ENCODE measurements around the gene CEP97.

DNA sequence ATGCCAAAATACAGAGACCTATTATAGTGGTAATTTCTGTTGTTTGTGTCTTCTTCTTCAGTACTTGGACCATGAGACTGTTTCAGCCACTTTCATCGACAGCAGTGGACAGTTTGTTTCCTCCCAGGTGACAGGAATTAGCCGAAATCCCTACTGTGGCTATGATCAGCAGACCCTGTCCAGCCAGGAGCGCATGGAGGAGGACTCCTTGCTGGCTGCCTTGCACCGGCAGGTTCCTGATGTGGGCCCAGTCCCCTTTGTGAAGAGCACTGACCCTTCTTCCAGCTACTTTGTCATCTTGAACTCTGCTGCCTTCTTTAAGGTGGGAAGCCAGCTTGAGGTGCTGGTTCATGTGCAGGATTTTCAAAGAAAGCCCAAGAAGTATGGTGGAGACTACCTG is 76.8 kb downstream of the CEP97 start:
- TF ChIP-seq, protein P1, sequence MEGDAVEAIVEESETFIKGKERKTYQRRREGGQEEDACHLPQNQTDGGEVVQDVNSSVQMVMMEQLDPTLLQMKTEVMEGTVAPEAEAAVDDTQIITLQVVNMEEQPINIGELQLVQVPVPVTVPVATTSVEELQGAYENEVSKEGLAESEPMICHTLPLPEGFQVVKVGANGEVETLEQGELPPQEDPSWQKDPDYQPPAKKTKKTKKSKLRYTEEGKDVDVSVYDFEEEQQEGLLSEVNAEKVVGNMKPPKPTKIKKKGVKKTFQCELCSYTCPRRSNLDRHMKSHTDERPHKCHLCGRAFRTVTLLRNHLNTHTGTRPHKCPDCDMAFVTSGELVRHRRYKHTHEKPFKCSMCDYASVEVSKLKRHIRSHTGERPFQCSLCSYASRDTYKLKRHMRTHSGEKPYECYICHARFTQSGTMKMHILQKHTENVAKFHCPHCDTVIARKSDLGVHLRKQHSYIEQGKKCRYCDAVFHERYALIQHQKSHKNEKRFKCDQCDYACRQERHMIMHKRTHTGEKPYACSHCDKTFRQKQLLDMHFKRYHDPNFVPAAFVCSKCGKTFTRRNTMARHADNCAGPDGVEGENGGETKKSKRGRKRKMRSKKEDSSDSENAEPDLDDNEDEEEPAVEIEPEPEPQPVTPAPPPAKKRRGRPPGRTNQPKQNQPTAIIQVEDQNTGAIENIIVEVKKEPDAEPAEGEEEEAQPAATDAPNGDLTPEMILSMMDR (IDR thresholded peaks at IDR 0.05; ENCODE audit: borderline replicate concordance, extremely low read depth, low read length, poor library complexity, severe bottlenecking) = no peak
- no peak for TF ChIP-seq EZH2 (IDR thresholded peaks at IDR 0.05; ENCODE audit: borderline replicate concordance, low read depth, low read length, severe bottlenecking)

All from DND-41 (cell line).